Keratinocyte (primary cell): ENCODE data around the gene TPM1. TPM values are rescaled to one million over a fixed set of nuclear protein-coding genes. Genes with fewer than 3 reads are reported as not detected.

Source experiments
- DNase-seq: peaks from one replicate; pipeline ENCODE4 v3.0.0-alpha.2; 2011; ENCODE audit warnings: low read depth, missing footprints, low spot score
- FAIRE-seq: peaks from 2 replicates; lab custom pipeline; 2011; peaks lifted over from hg19 to GRCh38; lab: Jason Lieb, UNC
- H2AFZ ChIP-seq: 2 replicates; pipeline ENCODE4 v1.6.0; 2012; ENCODE audit warnings: low read length, control low read depth, inconsistent platforms; ENCODE audit not compliant: control insufficient read depth
- H3K27ac ChIP-seq: 2 replicates; pipeline ENCODE4 v1.5.1; 2011; ENCODE audit warnings: low read length; ENCODE audit not compliant: control insufficient read depth, insufficient read depth
- H3K27me3 ChIP-seq: 3 replicates; pipeline ENCODE4 v1.6.0; 2011; ENCODE audit warnings: low read length; ENCODE audit not compliant: control insufficient read depth, insufficient read depth; ENCODE audit errors: extremely low read depth
- H3K36me3 ChIP-seq, 2 experiments: 2 replicates in 1 of 2; 3 replicates in 1 of 2; pipeline ENCODE4 v1.5.1; 2011; ENCODE audit warnings: low read length in 2 of 2, mild to moderate bottlenecking in 1 of 2; ENCODE audit not compliant: control insufficient read depth in 2 of 2, insufficient read depth in 2 of 2; ENCODE audit errors: extremely low read depth in 1 of 2
- H3K4me1 ChIP-seq: 3 replicates; pipeline ENCODE4 v1.5.1; 2011; ENCODE audit warnings: low read length; ENCODE audit not compliant: control insufficient read depth, insufficient read depth; ENCODE audit errors: extremely low read depth
- H3K4me2 ChIP-seq: 3 replicates; pipeline ENCODE4 v1.6.0; 2011; ENCODE audit warnings: low read depth, low read length; ENCODE audit not compliant: control insufficient read depth, insufficient read depth; ENCODE audit errors: extremely low read depth
- H3K4me3 ChIP-seq, 3 experiments: fragments of 200-600 bp in 1 of 3; sonication (generic) in 1 of 3; 2 replicates in 2 of 3; 3 replicates in 1 of 3; pipeline ENCODE4 v1.5.1; 2011 to 2016; ENCODE audit warnings: low read length in 3 of 3, mild to moderate bottlenecking in 3 of 3, control low read depth in 2 of 3, inconsistent platforms in 1 of 3, low read depth in 1 of 3, mixed read lengths in 1 of 3, mixed run types in 1 of 3, moderate library complexity in 1 of 3; ENCODE audit not compliant: control insufficient read depth in 2 of 3, insufficient read depth in 2 of 3; ENCODE audit errors: extremely low read depth in 1 of 3
- H3K79me2 ChIP-seq: 2 replicates; pipeline ENCODE4 v1.6.0; 2012; ENCODE audit warnings: low read length; ENCODE audit not compliant: control insufficient read depth, insufficient read depth
- H3K9ac ChIP-seq: 3 replicates; pipeline ENCODE4 v1.6.0; 2011; ENCODE audit warnings: low read length; ENCODE audit not compliant: control insufficient read depth, insufficient read depth; ENCODE audit errors: extremely low read depth
- H3K9me1 ChIP-seq: 3 replicates; pipeline ENCODE4 v1.6.0; 2011; ENCODE audit warnings: low read length; ENCODE audit not compliant: control insufficient read depth, insufficient read depth; ENCODE audit errors: extremely low read depth
- H3K9me3 ChIP-seq: 2 replicates; pipeline ENCODE4 v1.5.1; 2012; ENCODE audit warnings: low read depth, low read length; ENCODE audit not compliant: control insufficient read depth
- H4K20me1 ChIP-seq: 3 replicates; pipeline ENCODE4 v1.6.0; 2011; ENCODE audit warnings: low read length; ENCODE audit not compliant: control insufficient read depth, insufficient read depth; ENCODE audit errors: extremely low read depth
- CTCF ChIP-seq, 3 experiments: IDR thresholded peaks in 1 of 3; conservative IDR thresholded peaks in 1 of 3; optimal IDR thresholded peaks in 1 of 3; 2 replicates in 2 of 3; 3 replicates in 1 of 3; pipeline versions ENCODE3 to v1.5.1; 2011; ENCODE audit warnings: low read length in 3 of 3, mild to moderate bottlenecking in 3 of 3, moderate library complexity in 2 of 3, control low read depth in 1 of 3, inconsistent platforms in 1 of 3; ENCODE audit not compliant: insufficient read depth in 2 of 3; ENCODE audit errors: extremely low read depth in 1 of 3
- EZH2 ChIP-seq: IDR thresholded peaks from one replicate; pipeline ENCODE4 v1.6.1; 2012; ENCODE audit warnings: inconsistent platforms, mild to moderate bottlenecking, low read length, moderate library complexity
- dilution Hi-C: fragments of 300-500 bp; cut with MboI; formaldehyde crosslinking; loops from one replicate; pipeline ENCODE4 v1.7.0; 2020; ENCODE audit warnings: low sequenced_read_pairs; ENCODE audit not compliant: extremely low pct_ligation_motif_present
- polyA plus RNA-seq, 5 experiments: library from polyadenylated mRNA; depleted of rRNA in 3 of 5; stranded (reverse) in 3 of 5; stranded (forward) in 1 of 5; unstranded in 1 of 5; fragments of >200 nt; gene quantifications; 1 replicate in 1 of 5; 2 replicates in 3 of 5; 3 replicates in 1 of 5; pipeline versions ENCODE4 v1.2.1 to v1.2.3, GENCODE V29; 2011 to 2012; ENCODE audit warnings: missing spikeins in 2 of 5, low read depth in 1 of 5, low replicate concordance in 1 of 5

TPM1 gene
- polyA plus RNA-seq, 1 donor (not counting 4 experiments of a cell fraction or from before 2014, with no cell fraction given) = 370 TPM

GRCh38 chr15:63006032-63006878 is 36.3 kb upstream of the TPM1 start:
- no peak overlapping the region for H3K4me2 ChIP-seq
- dilution Hi-C loops = no loop called here
- DNase-seq (no peak), FAIRE-seq (no peak)
- H3K36me3 ChIP-seq = no peaks in the 10 kb centered on the region
- no peak overlapping the region for H3K27ac ChIP-seq
- peaks cover 13% of the 10 kb centered on the region for H3K4me1 ChIP-seq
- TF ChIP-seq EZH2 (no peak), CTCF (optimal IDR thresholded peaks at IDR 0.05 in 1 of 3, IDR thresholded peaks at IDR 0.05 in 1 of 3, conservative IDR thresholded peaks at IDR 0.05 in 1 of 3; ENCODE audit: extremely low read depth in 1 of 3, insufficient read depth in 2 of 3, low read length in 3 of 3) (no peak)
- H4K20me1 ChIP-seq = no peaks in the 10 kb centered on the region
- no peaks in the 10 kb centered on the region for H3K27me3 ChIP-seq
- H3K9me3 ChIP-seq = no peaks in the 10 kb centered on the region
- no peaks in the 10 kb centered on the region for H3K79me2 ChIP-seq
- H3K9me1 ChIP-seq = peaks cover 3% of the 10 kb centered on the region
- no peak overlapping the region for H3K4me3 ChIP-seq
- H3K9ac ChIP-seq = no peak overlapping the region
- no peak overlapping the region for H2AFZ ChIP-seq

GRCh38 chr15:63008333-63009049 is 34.1 kb upstream of the TPM1 start:
- no peaks in the 10 kb centered on the region for H3K79me2 ChIP-seq
- dilution Hi-C loops = no loop called here
- H3K27me3 ChIP-seq = no peaks in the 10 kb centered on the region
- no peaks in the 10 kb centered on the region for H3K36me3 ChIP-seq
- H3K4me1 ChIP-seq = peaks cover 10% of the 10 kb centered on the region
- no peaks in the 10 kb centered on the region for H3K9me3 ChIP-seq
- no peak overlapping the region for H3K4me3 ChIP-seq
- H3K9me1 ChIP-seq = no peaks in the 10 kb centered on the region
- no peaks in the 10 kb centered on the region for H4K20me1 ChIP-seq
- TF ChIP-seq EZH2 (no peak), CTCF (optimal IDR thresholded peaks at IDR 0.05 in 1 of 3, IDR thresholded peaks at IDR 0.05 in 1 of 3, conservative IDR thresholded peaks at IDR 0.05 in 1 of 3; ENCODE audit: extremely low read depth in 1 of 3, insufficient read depth in 2 of 3, low read length in 3 of 3) (no peak)
- no peak overlapping the region for H3K27ac ChIP-seq
- DNase-seq (no peak), FAIRE-seq (no peak)
- no peak overlapping the region for H3K9ac ChIP-seq
- no peak overlapping the region for H2AFZ ChIP-seq
- no peak overlapping the region for H3K4me2 ChIP-seq
